HG02840 (cell line): ENCODE results near the gene PCDHA12.
"Not testable (repeated sequence)": the region's sequence is repeated elsewhere in the genome, so short reads cannot be mapped to it uniquely, and the experiment has no call there.

Experiments used
- ATAC-seq: cut with Tn5 transposase; IDR thresholded peaks from one replicate; pipeline ENCODE4 v1.9.1; 2021; ENCODE audit warnings: mild to moderate bottlenecking, moderate library complexity, moderate number of reproducible peaks; ENCODE audit not compliant: unreplicated experiment, low FRiP score

PCDHA12 gene, protein sequence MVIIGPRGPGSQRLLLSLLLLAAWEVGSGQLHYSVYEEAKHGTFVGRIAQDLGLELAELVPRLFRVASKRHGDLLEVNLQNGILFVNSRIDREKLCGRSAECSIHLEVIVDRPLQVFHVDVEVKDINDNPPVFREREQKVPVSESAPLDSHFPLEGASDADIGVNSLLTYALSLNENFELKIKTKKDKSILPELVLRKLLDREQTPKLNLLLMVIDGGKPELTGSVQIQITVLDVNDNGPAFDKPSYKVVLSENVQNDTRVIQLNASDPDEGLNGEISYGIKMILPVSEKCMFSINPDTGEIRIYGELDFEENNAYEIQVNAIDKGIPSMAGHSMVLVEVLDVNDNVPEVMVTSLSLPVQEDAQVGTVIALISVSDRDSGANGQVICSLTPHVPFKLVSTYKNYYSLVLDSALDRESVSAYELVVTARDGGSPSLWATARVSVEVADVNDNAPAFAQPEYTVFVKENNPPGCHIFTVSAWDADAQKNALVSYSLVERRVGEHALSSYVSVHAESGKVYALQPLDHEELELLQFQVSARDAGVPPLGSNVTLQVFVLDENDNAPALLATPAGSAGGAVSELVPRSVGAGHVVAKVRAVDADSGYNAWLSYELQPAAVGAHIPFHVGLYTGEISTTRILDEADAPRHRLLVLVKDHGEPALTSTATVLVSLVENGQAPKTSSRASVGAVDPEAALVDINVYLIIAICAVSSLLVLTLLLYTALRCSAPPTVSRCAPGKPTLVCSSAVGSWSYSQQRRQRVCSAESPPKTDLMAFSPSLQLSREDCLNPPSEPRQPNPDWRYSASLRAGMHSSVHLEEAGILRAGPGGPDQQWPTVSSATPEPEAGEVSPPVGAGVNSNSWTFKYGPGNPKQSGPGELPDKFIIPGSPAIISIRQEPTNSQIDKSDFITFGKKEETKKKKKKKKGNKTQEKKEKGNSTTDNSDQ

DNA sequence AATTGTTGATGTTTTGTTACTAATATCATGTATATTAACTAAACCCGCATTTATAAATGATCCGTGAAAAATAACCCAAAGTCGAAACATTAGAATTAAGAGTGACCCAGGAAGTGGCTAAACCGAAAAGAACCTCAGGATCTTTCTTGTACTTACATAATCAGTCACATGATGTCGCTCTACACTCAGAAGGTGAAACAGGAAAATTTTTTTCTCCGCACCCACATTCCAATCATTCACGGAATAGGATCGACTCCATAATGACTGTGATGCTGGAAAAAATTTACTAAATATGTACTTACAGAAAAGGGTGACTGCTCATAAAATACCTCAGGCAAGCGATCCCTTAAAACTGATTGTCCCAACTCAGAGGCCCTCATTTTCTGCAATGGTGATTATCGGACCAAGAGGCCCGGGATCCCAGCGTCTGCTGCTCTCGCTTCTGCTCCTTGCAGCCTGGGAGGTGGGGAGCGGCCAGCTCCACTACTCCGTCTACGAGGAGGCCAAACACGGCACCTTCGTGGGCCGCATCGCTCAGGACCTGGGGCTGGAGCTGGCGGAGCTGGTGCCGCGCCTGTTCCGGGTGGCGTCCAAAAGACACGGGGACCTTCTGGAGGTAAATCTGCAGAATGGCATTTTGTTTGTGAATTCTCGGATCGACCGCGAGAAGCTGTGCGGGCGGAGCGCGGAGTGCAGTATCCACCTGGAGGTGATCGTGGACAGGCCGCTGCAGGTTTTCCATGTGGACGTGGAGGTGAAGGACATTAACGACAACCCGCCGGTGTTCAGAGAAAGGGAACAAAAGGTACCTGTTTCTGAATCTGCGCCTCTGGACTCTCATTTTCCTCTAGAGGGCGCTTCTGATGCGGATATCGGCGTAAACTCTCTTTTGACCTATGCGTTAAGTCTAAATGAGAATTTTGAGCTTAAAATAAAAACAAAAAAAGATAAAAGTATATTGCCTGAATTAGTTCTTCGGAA is at the start of gene PCDHA12:
Gene PCDHA12 (plus strand): TSS at position 224 of the 981 bp plus-strand sequence. CDS start 165 bp downstream, at position 389.
- no peak for ATAC-seq

DNA sequence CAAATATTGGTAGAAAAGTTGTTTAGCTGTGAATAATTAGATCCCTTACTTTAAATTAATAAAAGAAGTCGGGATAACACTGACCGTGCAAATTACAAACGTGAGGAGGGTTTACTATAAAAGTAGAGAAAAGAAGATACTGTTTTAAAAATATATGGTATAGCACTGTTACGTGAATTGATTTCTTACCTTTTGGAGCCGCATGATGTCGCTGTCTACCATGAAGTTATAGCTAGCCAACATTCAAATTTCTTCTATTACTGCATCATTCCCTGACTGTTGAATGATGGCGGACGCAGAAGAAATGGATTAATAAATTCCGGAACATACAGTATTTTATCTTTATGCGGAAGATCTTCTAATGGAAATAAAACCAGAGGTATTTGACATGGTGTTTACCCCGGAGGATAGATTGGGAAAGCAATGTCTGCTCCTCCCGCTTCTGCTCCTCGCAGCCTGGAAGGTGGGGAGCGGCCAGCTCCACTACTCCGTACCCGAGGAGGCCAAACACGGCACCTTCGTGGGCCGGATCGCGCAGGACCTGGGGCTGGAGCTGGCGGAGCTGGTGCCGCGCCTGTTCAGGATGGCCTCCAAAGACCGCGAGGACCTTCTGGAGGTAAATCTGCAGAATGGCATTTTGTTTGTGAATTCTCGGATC is 47.3 kb upstream of the PCDHA12 start, which contains the start of gene PCDHA6:
Gene PCDHA6 (plus strand): TSS at position 257 of the 658 bp plus-strand sequence. CDS start 132 bp downstream, at position 389.
- no peak for ATAC-seq

DNA sequence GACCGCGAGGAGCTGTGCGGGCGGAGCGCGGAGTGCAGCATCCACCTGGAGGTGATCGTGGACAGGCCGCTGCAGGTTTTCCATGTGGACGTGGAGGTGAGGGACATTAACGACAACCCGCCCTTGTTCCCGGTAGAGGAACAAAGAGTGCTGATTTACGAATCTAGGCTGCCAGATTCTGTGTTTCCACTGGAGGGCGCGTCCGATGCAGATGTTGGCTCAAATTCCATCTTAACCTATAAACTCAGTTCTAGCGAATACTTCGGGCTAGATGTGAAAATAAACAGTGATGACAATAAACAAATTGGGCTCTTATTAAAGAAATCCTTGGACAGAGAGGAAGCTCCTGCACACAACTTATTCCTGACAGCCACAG is 46.8 kb upstream of the PCDHA12 start:
- no peak for ATAC-seq

DNA sequence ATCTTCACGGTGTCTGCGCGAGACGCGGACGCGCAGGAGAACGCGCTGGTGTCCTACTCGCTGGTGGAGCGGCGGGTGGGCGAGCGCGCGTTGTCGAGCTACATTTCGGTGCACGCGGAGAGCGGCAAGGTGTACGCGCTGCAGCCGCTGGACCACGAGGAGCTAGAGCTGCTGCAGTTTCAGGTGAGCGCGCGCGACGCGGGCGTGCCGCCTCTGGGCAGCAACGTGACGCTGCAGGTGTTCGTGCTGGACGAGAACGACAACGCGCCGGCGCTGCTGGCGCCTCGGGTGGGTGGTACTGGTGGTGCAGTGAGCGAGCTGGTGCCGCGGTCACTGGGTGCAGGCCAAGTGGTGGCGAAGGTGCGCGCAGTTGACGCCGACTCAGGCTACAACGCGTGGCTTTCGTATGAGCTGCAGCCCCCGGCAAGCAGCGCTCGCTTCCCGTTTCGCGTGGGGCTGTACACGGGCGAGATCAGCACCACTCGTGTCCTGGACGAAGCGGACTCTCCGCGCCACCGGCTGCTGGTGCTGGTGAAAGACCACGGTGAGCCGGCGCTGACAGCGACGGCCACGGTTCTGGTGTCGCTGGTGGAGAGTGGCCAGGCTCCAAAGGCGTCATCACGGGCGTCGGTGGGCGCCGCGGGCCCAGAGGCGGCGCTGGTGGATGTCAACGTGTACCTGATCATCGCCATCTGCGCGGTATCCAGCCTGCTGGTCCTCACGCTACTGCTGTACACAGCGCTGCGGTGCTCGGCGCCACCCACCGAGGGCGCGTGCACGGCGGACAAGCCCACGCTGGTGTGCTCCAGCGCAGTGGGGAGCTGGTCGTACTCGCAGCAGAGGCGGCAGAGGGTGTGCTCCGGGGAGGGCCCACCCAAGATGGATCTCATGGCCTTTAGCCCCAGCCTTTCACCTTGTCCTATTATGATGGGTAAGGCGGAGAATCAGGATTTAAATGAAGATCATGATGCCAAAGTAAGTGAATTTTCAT is 45.3 kb upstream of the PCDHA12 start:
- not testable (repeated sequence) for ATAC-seq

DNA sequence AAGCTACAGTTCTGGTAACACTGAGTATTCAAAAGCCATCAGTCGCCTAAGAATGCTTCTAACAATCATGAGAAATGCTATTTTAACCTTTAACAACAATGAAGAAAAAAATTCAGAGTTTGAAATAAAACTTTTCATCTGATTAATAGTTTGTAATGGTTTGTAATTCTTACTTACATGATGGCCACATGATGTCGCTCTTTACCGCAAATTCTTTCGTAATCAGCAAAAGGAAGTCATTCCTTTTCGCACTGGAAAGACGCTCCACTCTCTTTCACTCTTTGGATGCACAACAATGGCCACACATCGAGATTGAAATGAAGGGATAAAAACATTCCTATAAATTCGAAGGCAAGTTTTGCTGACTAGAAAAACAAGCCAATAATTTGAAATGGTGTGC is 41.1 kb upstream of the PCDHA12 start, which contains the start of gene PCDHA7:
Gene PCDHA7 (plus strand): TSS at position 277 of the 400 bp plus-strand sequence. CDS start 115 bp downstream, at position 392.
- ATAC-seq, result no peak

DNA sequence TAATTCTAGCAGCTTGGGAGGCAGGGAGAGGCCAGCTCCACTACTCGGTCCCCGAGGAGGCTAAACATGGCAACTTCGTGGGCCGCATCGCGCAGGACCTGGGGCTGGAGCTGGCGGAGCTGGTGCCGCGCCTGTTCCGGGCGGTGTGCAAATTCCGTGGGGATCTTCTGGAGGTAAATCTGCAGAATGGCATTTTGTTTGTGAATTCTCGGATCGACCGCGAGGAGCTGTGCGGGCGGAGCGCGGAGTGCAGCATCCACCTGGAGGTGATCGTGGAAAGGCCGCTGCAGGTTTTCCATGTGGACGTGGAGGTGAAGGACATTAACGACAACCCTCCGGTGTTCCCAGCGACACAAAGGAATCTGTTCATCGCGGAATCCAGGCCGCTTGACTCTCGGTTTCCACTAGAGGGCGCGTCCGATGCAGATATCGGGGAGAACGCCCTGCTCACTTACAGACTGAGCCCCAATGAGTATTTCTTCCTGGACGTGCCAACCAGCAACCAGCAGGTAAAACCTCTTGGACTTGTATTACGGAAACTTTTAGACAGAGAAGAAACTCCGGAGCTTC is 40.6 kb upstream of the PCDHA12 start:
- not testable (repeated sequence) for ATAC-seq

DNA sequence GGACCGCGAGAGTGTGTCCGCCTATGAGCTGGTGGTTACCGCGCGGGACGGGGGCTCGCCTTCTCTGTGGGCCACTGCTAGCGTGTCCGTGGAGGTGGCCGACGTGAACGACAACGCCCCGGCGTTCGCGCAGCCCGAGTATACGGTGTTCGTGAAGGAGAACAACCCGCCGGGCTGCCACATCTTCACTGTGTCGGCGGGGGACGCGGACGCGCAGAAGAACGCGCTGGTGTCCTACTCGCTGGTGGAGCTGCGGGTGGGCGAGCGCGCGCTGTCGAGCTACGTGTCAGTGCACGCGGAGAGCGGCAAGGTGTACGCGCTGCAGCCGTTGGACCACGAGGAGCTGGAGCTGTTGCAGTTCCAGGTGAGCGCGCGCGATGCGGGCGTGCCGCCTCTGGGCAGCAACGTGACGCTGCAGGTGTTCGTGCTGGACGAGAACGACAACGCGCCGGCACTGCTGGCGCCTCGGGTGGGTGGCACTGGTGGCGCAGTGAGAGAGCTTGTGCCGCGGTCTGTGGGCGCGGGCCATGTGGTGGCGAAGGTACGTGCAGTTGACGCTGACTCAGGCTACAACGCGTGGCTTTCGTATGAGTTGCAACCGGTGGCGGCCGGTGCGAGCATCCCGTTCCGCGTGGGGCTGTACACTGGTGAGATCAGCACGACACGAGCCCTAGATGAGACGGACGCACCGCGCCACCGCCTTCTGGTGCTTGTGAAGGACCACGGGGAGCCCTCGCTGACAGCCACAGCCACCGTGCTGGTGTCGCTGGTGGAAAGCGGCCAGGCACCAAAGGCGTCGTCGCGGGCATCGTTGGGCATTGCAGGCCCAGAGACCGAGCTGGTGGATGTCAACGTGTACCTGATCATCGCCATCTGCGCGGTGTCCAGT is 39.2 kb upstream of the PCDHA12 start:
- no peak for ATAC-seq

DNA sequence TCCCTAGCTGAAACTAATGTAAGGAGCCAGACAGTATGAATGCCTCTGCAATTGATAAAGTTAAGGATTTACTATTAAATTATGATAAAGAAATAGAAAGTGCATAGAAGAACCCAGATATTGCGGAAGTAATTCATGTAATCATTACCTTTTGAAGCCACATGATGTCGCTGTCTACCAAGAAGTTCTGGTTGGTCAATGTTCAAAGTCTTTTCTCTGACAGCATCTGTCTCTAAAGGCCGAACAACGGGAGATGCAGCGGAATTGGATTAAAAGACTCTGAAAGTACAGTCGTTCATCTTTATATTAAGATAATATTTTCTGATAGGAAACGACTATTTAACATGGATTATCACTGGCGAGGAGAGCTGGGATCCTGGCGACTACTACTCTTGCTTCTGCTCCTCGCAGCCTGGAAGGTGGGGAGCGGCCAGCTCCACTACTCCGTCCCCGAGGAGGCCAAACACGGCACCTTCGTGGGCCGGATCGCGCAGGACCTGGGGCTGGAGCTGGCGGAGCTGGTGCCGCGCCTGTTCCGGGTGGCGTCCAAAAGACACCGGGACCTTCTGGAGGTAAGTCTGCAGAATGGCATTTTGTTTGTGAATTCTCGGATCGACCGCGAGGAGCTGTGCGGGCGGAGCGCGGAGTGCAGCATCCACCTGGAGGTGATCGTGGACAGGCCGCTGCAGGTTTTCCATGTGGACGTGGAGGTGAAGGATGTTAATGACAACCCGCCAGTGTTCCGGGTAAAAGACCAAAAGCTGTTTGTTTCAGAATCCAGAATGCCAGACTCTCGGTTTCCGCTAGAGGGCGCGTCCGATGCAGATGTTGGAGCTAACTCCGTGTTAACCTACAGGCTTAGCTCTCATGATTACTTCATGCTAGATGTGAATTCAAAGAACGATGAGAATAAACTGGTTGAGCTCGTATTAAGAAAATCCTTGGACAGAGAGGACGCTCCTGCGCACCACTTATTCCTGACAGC is 33.8 kb upstream of the PCDHA12 start, which contains the start of gene PCDHA8:
Gene PCDHA8 (plus strand): TSS at position 210 of the 985 bp plus-strand sequence. CDS start 135 bp downstream, at position 345.
- no peak for ATAC-seq

DNA sequence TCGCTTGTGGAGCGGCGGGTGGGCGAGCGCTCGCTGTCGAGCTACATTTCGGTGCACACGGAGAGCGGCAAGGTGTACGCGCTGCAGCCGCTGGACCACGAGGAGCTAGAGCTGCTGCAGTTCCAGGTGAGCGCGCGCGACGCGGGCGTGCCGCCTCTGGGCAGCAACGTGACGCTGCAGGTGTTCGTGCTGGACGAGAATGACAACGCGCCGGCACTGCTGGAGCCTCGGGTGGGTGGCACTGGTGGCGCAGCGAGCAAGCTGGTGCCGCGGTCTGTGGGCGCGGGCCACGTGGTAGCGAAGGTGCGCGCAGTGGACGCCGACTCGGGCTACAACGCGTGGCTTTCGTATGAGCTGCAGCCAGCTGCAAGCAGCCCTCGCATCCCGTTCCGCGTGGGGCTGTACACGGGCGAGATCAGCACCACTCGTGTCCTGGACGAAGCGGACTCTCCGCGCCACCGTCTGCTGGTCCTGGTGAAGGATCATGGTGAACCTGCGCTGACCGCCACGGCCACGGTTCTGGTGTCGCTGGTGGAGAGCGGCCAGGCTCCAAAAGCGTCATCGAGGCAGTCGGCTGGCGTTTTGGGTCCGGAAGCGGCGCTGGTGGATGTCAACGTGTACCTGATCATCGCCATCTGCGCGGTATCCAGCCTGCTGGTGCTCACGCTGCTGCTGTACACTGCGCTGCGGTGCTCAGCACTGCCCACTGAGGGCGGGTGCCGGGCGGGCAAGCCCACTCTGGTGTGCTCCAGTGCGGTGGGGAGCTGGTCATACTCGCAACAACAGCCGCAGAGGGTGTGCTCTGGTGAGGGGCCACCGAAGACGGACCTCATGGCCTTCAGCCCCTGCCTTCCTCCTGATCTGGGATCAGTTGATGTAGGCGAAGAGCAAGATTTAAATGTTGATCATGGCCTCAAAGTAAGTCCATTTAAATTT is 32.0 kb upstream of the PCDHA12 start:
- no peak for ATAC-seq

DNA sequence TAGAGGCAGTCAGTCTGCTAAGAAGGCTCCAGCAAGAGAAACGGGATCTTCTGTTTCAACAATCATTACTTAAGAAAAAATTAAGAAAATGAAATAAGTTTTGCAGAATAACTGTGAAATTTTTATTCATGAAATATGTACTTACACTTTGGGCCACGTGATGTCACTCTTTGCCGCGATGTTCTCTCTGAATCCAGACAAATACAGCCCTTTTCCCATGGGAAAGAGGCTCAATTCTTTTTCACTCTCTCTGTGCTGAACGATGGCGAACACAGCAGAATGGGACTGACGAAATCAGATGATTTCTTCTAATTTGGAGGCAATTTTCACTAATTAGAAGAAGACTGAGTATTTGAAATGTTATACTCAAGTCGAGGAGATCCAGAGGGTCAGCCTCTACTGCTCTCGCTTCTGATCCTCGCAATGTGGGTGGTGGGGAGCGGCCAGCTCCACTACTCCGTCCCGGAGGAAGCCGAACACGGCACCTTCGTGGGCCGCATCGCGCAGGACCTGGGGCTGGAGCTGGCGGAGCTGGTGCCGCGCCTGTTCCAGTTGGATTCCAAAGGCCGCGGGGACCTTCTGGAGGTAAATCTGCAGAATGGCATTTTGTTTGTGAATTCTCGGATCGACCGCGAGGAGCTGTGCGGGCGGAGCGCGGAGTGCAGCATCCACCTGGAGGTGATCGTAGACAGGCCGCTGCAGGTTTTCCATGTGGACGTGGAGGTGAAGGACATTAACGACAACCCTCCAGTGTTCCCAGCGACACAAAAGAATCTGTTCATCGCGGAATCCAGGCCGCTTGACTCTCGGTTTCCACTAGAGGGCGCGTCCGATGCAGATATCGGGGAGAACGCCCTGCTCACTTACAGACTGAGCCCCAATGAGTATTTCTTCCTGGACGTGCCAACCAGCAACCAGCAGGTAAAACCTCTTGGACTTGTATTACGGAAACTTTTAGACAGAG is 26.7 kb upstream of the PCDHA12 start, which contains the start of gene PCDHA9:
Gene PCDHA9 (plus strand): TSS at position 244 of the 964 bp plus-strand sequence. CDS start 114 bp downstream, at position 358.
- not testable (repeated sequence) for ATAC-seq

DNA sequence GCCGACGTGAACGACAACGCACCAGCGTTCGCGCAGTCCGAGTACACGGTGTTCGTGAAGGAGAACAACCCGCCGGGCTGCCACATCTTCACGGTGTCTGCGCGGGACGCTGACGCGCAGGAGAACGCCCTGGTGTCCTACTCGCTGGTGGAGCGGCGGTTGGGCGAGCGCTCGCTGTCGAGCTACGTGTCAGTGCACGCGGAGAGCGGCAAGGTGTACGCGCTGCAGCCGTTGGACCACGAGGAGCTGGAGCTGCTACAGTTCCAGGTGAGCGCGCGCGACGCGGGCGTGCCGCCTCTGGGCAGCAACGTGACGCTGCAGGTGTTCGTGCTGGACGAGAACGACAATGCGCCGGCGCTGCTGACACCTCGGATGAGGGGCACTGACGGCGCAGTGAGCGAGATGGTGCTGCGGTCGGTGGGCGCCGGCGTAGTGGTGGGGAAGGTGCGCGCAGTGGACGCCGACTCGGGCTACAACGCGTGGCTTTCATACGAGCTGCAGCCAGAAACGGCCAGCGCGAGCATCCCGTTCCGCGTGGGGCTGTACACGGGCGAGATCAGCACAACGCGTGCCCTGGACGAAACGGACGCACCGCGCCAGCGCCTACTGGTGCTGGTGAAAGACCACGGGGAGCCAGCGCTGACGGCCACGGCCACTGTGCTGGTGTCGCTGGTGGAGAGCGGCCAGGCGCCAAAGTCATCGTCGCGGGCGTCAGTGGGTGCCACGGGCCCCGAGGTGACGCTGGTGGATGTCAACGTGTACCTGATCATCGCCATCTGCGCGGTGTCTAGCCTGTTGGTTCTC is 25.1 kb upstream of the PCDHA12 start:
- ATAC-seq, result not testable (repeated sequence)
